HepG2 (cell line): ENCODE data around the gene USP24.

Source experiments
- ATF2 ChIP-seq: sonication (generic); formaldehyde crosslinking; IDR thresholded peaks from 2 replicates; pipeline ENCODE4 v1.4.0; 2020; ENCODE audit warnings: missing genetic modification reagents
- ELK4 ChIP-seq: sonication (generic); formaldehyde crosslinking; IDR thresholded peaks from 2 replicates; pipeline ENCODE4 v1.9.0; 2021; ENCODE audit warnings: missing genetic modification reagents, borderline replicate concordance
- FUBP1 ChIP-seq: sonication (generic); formaldehyde crosslinking; IDR thresholded peaks from 2 replicates; pipeline ENCODE4 v1.5.1; 2020; ENCODE audit warnings: missing genetic modification reagents, mild to moderate bottlenecking, borderline replicate concordance
- KLF13 ChIP-seq: sonication (generic); formaldehyde crosslinking; IDR thresholded peaks from 2 replicates; pipeline ENCODE4 v1.4.0; 2020; ENCODE audit warnings: mild to moderate bottlenecking, missing genetic modification reagents
- KLF9 ChIP-seq: IDR thresholded peaks from 2 replicates; pipeline ENCODE4 v1.6.1; 2016; ENCODE audit warnings: low read depth
- PAXIP1 ChIP-seq: sonication (generic); formaldehyde crosslinking; conservative IDR thresholded peaks from 2 replicates; pipeline ENCODE4 v1.4.0; 2020; ENCODE audit warnings: mild to moderate bottlenecking, missing genetic modification reagents, moderate library complexity
- PHF8 ChIP-seq: sonication (generic); formaldehyde crosslinking; IDR thresholded peaks from 2 replicates; pipeline ENCODE4 v1.5.0; 2020; ENCODE audit warnings: missing genetic modification reagents
- POLR2A ChIP-seq, 2 experiments: IDR thresholded peaks; 2 replicates each; pipeline ENCODE4 v1.6.1; 2011; ENCODE audit warnings: low read depth in 2 of 2, low read length in 2 of 2, mild to moderate bottlenecking in 1 of 2, moderate library complexity in 1 of 2; ENCODE audit not compliant: insufficient read depth in 1 of 2
- PRPF4 ChIP-seq: fragments of 200-400 bp; formaldehyde crosslinking; IDR thresholded peaks from 2 replicates; pipeline ENCODE4 v1.6.1; 2016; ENCODE audit warnings: low read length, low read depth; ENCODE audit not compliant: poor library complexity, severe bottlenecking
- RAD21 ChIP-seq: fragments of 450-650 bp; formaldehyde crosslinking; IDR thresholded peaks from 2 replicates; pipeline ENCODE4 v1.5.0; 2020; ENCODE audit warnings: mild to moderate bottlenecking
- TAF1 ChIP-seq: sonication (generic); formaldehyde crosslinking; IDR thresholded peaks from 2 replicates; pipeline ENCODE4 v1.4.0; 2020; ENCODE audit warnings: missing genetic modification reagents
- ZBTB39 ChIP-seq: sonication (generic); formaldehyde crosslinking; IDR thresholded peaks from 2 replicates; pipeline ENCODE4 v1.5.0; 2020; ENCODE audit warnings: missing genetic modification reagents
- ZBTB4 ChIP-seq: sonication (generic); formaldehyde crosslinking; IDR thresholded peaks from 2 replicates; pipeline ENCODE4 v1.4.0; 2020; ENCODE audit warnings: missing genetic modification reagents, mild to moderate bottlenecking, borderline replicate concordance

GRCh38 chr1:55087439-55087838 is 127.7 kb downstream of the USP24 start:
- TF ChIP-seq ATF2 (CRISPR knock-in tag), result no peak
- no peak for TF ChIP-seq ZBTB4 (CRISPR knock-in tag)
- TF ChIP-seq PAXIP1 (CRISPR knock-in tag), result no peak
- no peak for TF ChIP-seq TAF1 (CRISPR knock-in tag)
- TF ChIP-seq ZBTB39, result no peak
- no peak for TF ChIP-seq POLR2A (IDR thresholded peaks at IDR 0.05; ENCODE audit: insufficient read depth in 1 of 2, low read depth in 2 of 2, low read length in 2 of 2)
- no peak for TF ChIP-seq PHF8 (CRISPR knock-in tag)
- no peak for TF ChIP-seq RAD21 (CRISPR knock-in tag)
- no peak for TF ChIP-seq KLF9 (CRISPR knock-in tag)
- no peak for TF ChIP-seq KLF13 (CRISPR knock-in tag)
- no peak for TF ChIP-seq PRPF4
- no peak for TF ChIP-seq ELK4 (CRISPR knock-in tag)
- no peak for TF ChIP-seq FUBP1 (CRISPR knock-in tag)
